Middle frontal gyrus (tissue), 1 donor: ENCODE results near the gene SRD5A3.
A peak's percentile ranks its signal among the peaks of the same experiment; 100 is the strongest.

ENCODE experiments used
- DNase-seq: peaks from one replicate; pipeline ENCODE4 v3.0.0-alpha.2; 2015; ENCODE audit warnings: low spot score; ENCODE audit errors: extremely low spot score

The SRD5A3 gene

GRCh38 chr4:55373461-55373860, 27.4 kb downstream of the SRD5A3 start:
- DNase-seq, result no peak

- no peak for DNase-seq
Measured at GRCh38 chr4:55376698-55377097, 30.7 kb downstream of the SRD5A3 start.

DNA sequence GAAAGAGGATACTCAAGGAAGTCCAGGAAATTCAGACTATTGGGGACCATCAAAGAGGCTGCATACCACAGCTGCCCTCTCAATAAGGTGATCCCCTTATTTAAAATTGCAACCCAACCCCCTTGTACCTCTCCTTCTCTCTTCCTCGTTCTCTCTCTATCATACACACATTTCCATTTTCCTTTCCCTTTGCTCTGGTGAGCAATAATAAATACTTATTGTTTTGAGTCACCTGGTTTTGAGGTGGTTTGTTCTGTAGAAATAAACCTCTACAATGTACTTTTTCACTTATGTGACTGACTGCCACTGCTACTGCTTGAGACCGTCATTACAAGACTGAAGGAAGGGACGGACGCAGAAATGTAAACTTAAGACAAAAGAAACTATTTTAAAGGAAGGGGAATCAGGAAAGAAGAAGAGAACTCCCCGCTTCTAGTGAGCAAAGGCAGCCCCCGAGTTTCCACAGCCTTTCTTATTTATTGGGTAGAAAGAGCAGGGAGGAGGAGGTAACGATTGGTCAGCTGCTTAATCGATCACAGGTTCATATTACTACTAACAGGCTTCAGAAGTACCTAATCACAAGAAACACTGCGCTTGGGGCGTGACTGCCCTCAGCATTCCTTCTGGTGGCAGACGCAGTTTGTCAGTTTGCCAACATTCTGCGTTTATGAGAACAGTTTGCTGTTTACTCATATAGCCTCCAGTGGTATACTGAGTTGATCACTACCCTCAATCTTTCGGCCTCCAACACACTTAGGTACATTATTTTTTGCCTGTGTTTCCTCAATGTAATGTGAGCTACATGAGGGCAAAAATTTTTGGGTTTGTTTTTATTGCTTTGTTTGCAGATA, 32.8 kb downstream of the SRD5A3 start:
- DNase-seq, result no peak

DNA sequence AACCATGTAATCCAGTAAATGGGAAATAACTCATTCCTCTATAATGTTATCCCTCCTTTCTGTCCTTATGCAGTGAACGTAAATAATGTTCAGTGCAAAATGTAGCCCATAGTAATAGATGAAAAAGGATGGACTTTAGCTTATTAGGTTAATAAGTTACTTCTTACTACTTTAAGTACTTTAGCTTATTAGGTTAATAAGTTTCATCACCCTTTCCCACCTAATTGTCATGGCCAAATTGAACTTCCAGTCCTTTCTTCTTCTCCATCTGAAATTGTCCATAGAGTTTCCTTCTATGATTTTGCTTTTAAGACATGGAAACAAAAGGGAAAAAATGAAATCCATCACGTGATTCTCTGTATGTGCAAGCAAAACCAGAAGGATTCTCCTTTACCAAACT, 34.5 kb downstream of the SRD5A3 start:
- no peak for DNase-seq

- no peak for DNase-seq
Measured at GRCh38 chr4:55381502-55381901, 35.5 kb downstream of the SRD5A3 start.

- DNase-seq, result no peak
Measured at GRCh38 chr4:55382488-55383003, 36.5 kb downstream of the SRD5A3 start.

DNA sequence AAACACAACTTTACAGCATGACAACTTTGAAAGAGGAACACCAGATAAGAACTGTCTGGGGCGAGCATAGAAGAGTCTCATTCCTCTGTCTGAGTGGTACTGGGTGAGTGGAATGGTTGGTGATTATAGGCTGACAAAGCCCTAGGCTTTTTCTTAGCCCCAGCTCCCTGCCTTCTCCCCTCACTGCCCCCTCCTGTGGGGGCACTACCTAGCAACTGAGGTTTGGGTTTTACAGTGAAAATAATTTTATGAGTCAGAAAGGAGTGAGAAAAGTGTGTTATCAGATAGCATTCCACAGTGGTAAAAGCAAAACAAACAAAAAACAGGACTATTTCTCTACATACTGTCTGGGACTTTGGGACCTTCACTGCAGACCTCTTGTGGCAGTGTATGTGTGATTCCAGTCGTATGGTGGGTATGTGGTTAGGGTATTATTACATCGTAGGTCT, 39.2 kb downstream of the SRD5A3 start:
- DNase-seq, result no peak

GRCh38 chr4:55386073-55386472, 40.0 kb downstream of the SRD5A3 start:
- DNase-seq, result no peak

DNA sequence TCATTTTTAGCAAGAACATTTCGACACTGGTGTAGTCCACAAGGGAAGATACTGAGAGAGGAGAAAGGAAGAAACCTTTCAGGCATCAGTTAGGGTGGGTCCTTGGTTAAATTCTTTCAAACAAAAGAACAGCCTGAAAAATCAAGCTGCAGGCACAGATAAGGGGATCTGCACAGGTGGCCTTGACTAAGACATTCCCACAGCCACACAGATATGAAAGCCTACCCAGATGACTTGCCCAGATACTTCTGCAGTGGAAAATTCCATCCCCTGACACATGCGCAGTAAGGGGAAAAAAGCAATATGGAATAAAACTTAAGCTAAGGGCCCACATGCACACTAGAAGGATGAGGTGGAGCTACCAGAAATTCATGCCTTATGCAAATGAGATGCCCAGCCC, 40.8 kb downstream of the SRD5A3 start:
- DNase-seq, result no peak

GRCh38 chr4:55393461-55394320, 47.6 kb downstream of the SRD5A3 start:
- no peak for DNase-seq

- DNase-seq, result no peak
Measured at GRCh38 chr4:55395218-55395528, 49.1 kb downstream of the SRD5A3 start.

DNA sequence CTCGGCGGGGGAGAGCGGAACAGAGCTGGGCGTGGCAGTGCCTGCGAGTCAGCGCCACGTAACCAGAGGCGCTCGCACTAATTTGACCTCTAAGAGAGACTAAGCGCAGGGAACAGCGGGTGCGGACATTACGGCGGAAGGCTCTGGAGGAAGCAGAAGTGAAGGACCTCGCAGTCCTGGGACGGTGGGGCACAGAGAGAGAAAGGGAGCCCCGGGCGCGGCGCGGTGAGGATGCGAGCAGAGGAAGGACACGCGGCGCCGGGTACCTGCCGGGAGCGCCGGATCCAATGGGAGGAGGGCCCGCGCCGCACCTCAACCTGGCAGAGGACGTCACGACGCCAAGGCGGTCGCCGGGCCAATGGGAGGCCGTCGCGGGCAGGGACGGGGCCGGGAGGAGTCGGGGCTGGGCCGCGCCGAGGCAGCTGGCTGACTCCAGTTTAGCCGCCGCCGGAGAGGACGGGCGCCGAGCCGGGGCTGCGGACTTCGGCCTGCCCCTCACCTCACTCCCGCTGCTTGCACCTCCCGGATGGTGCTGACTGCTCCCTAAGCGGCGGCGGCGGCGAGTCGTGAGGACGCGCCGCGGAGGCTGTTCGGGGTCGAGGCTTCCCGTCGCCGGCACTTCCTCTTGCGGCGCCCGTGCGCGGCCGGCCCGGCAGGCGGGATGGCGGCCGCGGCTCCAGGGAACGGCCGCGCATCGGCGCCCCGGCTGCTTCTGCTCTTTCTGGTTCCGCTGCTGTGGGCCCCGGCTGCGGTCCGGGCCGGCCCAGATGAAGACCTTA, 49.7 kb downstream of the SRD5A3 start, which contains the start of gene TMEM165:
TMEM165 (plus strand) TSS at position 429 of the 779 bp plus-strand sequence; CDS start at position 662, 233 bp downstream.
- peak; percentile 64 for DNase-seq

DNA sequence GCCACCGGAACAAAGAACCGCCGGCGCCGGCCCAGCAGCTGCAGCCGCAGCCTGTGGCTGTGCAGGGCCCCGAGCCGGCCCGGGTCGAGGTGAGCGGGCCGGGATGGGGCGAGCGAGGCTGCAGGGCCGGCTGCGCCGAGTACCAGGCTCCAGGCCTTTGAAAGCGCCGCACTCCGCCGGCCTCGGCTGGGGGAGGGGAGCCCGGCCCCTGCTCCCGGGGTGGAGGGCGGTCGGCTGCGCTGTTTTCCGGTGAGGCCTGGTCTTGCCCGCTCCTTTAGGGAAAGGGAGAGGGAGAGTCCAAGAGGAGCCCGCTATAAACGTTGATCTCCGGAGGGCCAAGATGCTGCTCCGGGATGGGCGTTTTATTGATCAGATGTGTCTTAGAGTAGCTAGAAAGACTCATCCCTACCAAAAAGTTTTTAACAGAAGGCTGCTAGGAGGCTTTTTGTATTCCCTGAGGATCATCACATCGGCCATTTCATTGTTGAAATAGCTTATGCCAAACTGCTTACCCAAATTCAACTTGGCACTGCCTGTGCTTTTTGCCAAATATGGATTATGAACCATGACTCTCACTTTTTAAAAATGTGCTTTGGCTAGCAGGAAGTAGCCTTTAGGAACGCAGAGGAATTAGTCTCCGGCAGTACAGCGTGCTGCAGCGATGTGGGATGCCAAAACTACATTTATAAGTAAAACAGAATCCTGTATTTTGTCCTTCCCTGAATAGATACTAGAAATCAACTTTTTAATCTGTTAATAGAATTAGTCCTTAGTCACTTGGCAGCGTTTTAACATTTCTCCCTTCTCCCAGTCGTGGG, 50.5 kb downstream of the SRD5A3 start:
- no peak for DNase-seq

GRCh38 chr4:55397126-55397436, 51.0 kb downstream of the SRD5A3 start:
- no peak for DNase-seq

- no peak for DNase-seq
Measured at GRCh38 chr4:55397520-55398321, 51.7 kb downstream of the SRD5A3 start.

DNA sequence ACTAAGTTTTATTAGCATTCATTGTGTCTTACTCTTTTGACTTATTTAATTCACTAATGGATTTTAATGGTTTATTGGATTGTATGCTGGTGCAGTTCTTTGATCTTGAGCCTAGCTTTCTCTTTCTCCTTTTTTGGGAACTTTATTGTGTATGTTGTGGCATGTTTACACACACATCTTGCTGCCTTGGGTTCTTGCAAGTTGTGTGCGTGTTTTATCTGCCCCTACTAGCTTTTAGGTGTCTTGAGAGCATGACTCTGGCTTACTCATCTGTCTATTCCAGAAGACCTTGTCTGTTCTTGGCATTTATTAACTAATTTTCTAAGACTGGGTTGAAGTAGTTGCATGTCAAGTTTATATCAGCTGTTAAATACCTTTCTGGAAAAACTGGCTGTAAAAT, 52.4 kb downstream of the SRD5A3 start:
- DNase-seq, result no peak

- no peak for DNase-seq
Measured at GRCh38 chr4:55398966-55399365, 52.9 kb downstream of the SRD5A3 start.

DNA sequence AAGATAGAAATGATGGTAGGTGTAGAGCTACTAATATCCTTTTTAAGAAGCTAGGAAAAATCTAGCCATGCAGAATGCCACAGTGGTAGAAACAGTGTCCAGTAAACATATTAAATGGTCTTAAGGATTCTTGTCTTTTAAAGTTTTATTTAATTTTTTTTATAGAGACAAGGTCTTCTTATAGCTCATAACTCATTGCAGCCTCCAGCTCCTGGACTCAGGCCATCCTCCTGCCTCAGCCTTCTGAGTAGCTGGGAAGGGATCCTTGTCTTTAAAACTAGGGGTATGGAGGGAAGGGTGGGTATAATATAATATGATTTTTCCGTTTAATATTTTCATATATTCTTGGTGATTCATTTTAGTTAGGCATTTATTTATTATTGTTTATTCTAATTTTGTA, 53.5 kb downstream of the SRD5A3 start:
- DNase-seq, result no peak

DNA sequence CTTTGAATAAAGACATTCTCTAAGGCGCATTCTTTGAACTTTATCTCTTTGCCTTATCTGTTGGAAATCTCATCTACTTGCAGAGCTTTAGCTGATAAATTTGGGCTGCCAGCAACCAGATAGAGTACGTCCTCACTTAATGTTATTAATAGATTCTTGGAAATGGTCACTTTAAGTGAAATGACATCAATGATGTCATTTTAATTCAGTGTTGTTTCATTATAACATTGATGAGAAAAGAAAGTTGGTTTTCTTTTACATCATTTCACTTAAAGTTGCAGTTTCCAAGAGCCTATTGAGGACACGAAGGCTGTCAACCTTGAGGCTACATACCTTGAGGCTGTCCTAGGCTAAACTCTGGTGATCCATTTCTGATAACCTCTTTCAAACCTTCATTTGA, 59.0 kb downstream of the SRD5A3 start:
- no peak for DNase-seq

GRCh38 chr4:55406545-55406944, 60.5 kb downstream of the SRD5A3 start:
- DNase-seq, result no peak
